Natural killer cell (primary cell): ENCODE results near the gene RFX2. TPM values are rescaled to one million over a fixed set of nuclear protein-coding genes. Genes with fewer than 3 reads are reported as not detected.

Experiments
- ATAC-seq, 3 donors: fragments of 150-1000 bp in 2 of 3; fragments of 200-7000 bp in 1 of 3; cut with Tn5 transposase; 1 replicate in 1 of 3; 2 replicates in 2 of 3; pipeline ENCODE4 v1.10.0; 2021; ENCODE audit warnings: mild to moderate bottlenecking in 2 of 3, moderate library complexity in 2 of 3
- DNase-seq, 2 donors: peaks; one replicate each; pipeline versions ENCODE4 v3.0.0 to v3.0.0-alpha.2; 2013 to 2021; ENCODE audit warnings: mixed read lengths in 1 of 2
- H3K27ac ChIP-seq: one replicate; pipeline ENCODE4 v1.5.1; 2013; ENCODE audit warnings: mild to moderate bottlenecking, low read length
- H3K27me3 ChIP-seq: one replicate; pipeline ENCODE4 v1.6.1; 2013; ENCODE audit warnings: low read length; ENCODE audit not compliant: control insufficient read depth, insufficient read depth
- H3K36me3 ChIP-seq: one replicate; pipeline ENCODE4 v1.6.1; 2013; ENCODE audit warnings: low read length; ENCODE audit not compliant: control insufficient read depth, insufficient read depth
- H3K4me1 ChIP-seq: one replicate; pipeline ENCODE4 v1.6.1; 2013; ENCODE audit warnings: low read length; ENCODE audit not compliant: control insufficient read depth, insufficient read depth
- H3K4me3 ChIP-seq: one replicate; pipeline ENCODE4 v1.5.1; 2013; ENCODE audit warnings: low read length
- H3K9me3 ChIP-seq: one replicate; pipeline ENCODE4 v1.6.1; 2013; ENCODE audit warnings: low read length; ENCODE audit not compliant: control insufficient read depth, insufficient read depth
- H3K27ac Mint-ChIP-seq, 2 donors: one replicate each; pipeline ENCODE4 v1.8.0; 2022; ENCODE audit warnings: mild to moderate bottlenecking in 2 of 2, mixed read lengths in 2 of 2, moderate library complexity in 1 of 2
- H3K27me3 Mint-ChIP-seq, 2 donors: one replicate each; pipeline ENCODE4 v1.8.0; 2022; ENCODE audit warnings: low read depth in 2 of 2, mixed read lengths in 2 of 2
- H3K36me3 Mint-ChIP-seq: one replicate; pipeline ENCODE4 v1.8.0; 2022; ENCODE audit warnings: mixed read lengths
- H3K4me1 Mint-ChIP-seq, 2 donors: one replicate each; pipeline ENCODE4 v1.8.0; 2022; ENCODE audit warnings: mixed read lengths in 2 of 2
- H3K4me3 Mint-ChIP-seq: one replicate; pipeline ENCODE4 v1.8.0; 2022; ENCODE audit warnings: mild to moderate bottlenecking, moderate library complexity, mixed read lengths
- H3K9me3 Mint-ChIP-seq, 2 donors: one replicate each; pipeline ENCODE4 v1.8.0; 2022; ENCODE audit warnings: mixed read lengths in 2 of 2
- CTCF ChIP-seq: fragments of 200-600 bp; IDR thresholded peaks from one replicate; pipeline ENCODE4 v1.8.0; 2022; ENCODE audit warnings: antibody characterized with exemption
- WGBS: methylation state at CpG from one replicate; pipeline ENCODE4 v1.1.7; 2013; ENCODE audit warnings: missing lambda C conversion rate; ENCODE audit not compliant: insufficient coverage; 5-methylcytosine and 5-hydroxymethylcytosine counted together
- intact Hi-C: fragments of 100-400 bp; cut with micrococcal nuclease; formaldehyde crosslinking; loops from one replicate; pipeline ENCODE4 v1.14.2; 2022
- total RNA-seq, 4 donors: library from RNA; stranded (reverse); fragments of 120-200 nt in 1 of 4; gene quantifications; one replicate each; pipeline versions ENCODE4 v1.2.3 to v1.2.4, GENCODE V29; 2013 to 2022

The RFX2 gene
- total RNA-seq, 3 donors from 2014 or later (not counting 1 experiment from before 2014, with no cell fraction given): 2.4 to 4.6 (median 4.1) TPM

- Mint-ChIP-seq H3K4me1 (no peaks in the 10 kb centered on the region), H3K27ac (no peak overlapping the region), H3K36me3 (no peaks in the 10 kb centered on the region), H3K4me3 (no peak overlapping the region), H3K9me3 (no peaks in the 10 kb centered on the region), H3K27me3 (no peaks in the 10 kb centered on the region)
- Histone ChIP-seq H3K36me3 (no peaks in the 10 kb centered on the region), H3K4me3 (no peak overlapping the region), H3K4me1 (no peaks in the 10 kb centered on the region), H3K9me3 (no peaks in the 10 kb centered on the region), H3K27ac (no peak overlapping the region), H3K27me3 (no peaks in the 10 kb centered on the region)
- DNase-seq (no peak), ATAC-seq (no peak)
- WGBS: 26% methylated on average over 2 of the region's 2 CpGs
- intact Hi-C loops: no loop called here
- TF ChIP-seq CTCF: no peak
These were observed 28.2 kb upstream of the RFX2 start for GRCh38 chr19:6138511-6138910.

- Mint-ChIP-seq H3K27ac (no peak overlapping the region), H3K27me3 (no peaks in the 10 kb centered on the region), H3K9me3 (no peaks in the 10 kb centered on the region), H3K36me3 (no peaks in the 10 kb centered on the region), H3K4me3 (no peak overlapping the region), H3K4me1 (no peaks in the 10 kb centered on the region)
- WGBS: 59% methylated on average over 7 of the region's 7 CpGs
- no peak overlapping the region for H3K27ac ChIP-seq
- H3K9me3 ChIP-seq: no peaks in the 10 kb centered on the region
- no peaks in the 10 kb centered on the region for H3K36me3 ChIP-seq
- TF ChIP-seq CTCF: no peak
- intact Hi-C loops: no loop called here
- no peaks in the 10 kb centered on the region for H3K27me3 ChIP-seq
- no peaks in the 10 kb centered on the region for H3K4me1 ChIP-seq
- H3K4me3 ChIP-seq: no peak overlapping the region
- DNase-seq (no peak), ATAC-seq (no peak)
These were observed 27.8 kb upstream of the RFX2 start for GRCh38 chr19:6138066-6138465.

- no peaks in the 10 kb centered on the region for H3K36me3 ChIP-seq
- no peaks in the 10 kb centered on the region for H3K4me1 ChIP-seq
- H3K4me1 Mint-ChIP-seq: no peaks in the 10 kb centered on the region
- intact Hi-C loops: no loop called here
- no peak overlapping the region for H3K27ac Mint-ChIP-seq
- H3K27me3 ChIP-seq: no peaks in the 10 kb centered on the region
- no peaks in the 10 kb centered on the region for H3K27me3 Mint-ChIP-seq
- 96% methylated on average over 5 of the region's 5 CpGs for WGBS
- peak in 1 of 3 donors; percentile 16 for ATAC-seq
- no peak overlapping the region for H3K4me3 ChIP-seq
- H3K9me3 ChIP-seq: no peaks in the 10 kb centered on the region
- no peak for TF ChIP-seq CTCF
- DNase-seq: no peak
- H3K4me3 Mint-ChIP-seq: no peak overlapping the region
- H3K36me3 Mint-ChIP-seq: no peaks in the 10 kb centered on the region
- H3K27ac ChIP-seq: no peak overlapping the region
- no peaks in the 10 kb centered on the region for H3K9me3 Mint-ChIP-seq
These were observed 22.9 kb upstream of the RFX2 start for GRCh38 chr19:6133231-6133630.

GRCh38 chr19:6132482-6132881 lies 22.2 kb upstream of the RFX2 start:
- H3K4me1 ChIP-seq: no peaks in the 10 kb centered on the region
- no peak overlapping the region for H3K27ac ChIP-seq
- ATAC-seq (peak in 1 of 3 donors; percentile 19), DNase-seq (no peak)
- Mint-ChIP-seq H3K27me3 (no peaks in the 10 kb centered on the region), H3K36me3 (no peaks in the 10 kb centered on the region), H3K27ac (no peak overlapping the region), H3K4me1 (no peaks in the 10 kb centered on the region), H3K4me3 (no peak overlapping the region), H3K9me3 (peaks cover 0 to 2% of the 10 kb centered on the region in 2 donors)
- intact Hi-C loops: no loop called here
- H3K9me3 ChIP-seq: no peaks in the 10 kb centered on the region
- 97% methylated on average over 4 of the region's 4 CpGs for WGBS
- no peak for TF ChIP-seq CTCF
- no peaks in the 10 kb centered on the region for H3K27me3 ChIP-seq
- no peak overlapping the region for H3K4me3 ChIP-seq
- no peaks in the 10 kb centered on the region for H3K36me3 ChIP-seq
